Activated effector memory CD4-positive, alpha-beta T cell treated with anti-CD3 and anti-CD28 coated beads, Interleukin-2, amount 50 U/mL, for 16 hours (primary cell): ENCODE results near the gene IRX4.

Experiments used
- DNase-seq: peaks from one replicate; pipeline ENCODE4 v3.0.0-alpha.2; 2020

IRX4 gene

DNA sequence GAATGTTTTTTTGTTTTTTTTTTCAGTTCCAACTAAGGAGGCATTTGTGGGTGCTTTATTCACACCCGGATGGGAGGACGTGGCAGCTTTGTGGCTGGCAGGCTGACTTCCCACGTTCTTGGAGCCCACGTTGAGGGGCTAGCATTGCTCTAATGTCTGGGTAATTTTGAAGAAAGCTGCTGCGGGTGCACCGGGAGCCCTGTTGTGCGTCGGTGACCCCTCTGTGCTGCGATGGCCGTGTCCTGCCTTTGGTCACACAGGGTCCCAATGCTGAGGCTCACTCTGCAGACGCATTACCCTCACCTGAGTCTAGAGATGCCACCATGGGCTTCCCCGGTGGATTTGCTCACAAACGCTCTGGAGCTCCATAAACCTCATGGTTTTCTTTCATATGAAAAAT is 47.3 kb downstream of the IRX4 start:
- DNase-seq = no peak

DNA sequence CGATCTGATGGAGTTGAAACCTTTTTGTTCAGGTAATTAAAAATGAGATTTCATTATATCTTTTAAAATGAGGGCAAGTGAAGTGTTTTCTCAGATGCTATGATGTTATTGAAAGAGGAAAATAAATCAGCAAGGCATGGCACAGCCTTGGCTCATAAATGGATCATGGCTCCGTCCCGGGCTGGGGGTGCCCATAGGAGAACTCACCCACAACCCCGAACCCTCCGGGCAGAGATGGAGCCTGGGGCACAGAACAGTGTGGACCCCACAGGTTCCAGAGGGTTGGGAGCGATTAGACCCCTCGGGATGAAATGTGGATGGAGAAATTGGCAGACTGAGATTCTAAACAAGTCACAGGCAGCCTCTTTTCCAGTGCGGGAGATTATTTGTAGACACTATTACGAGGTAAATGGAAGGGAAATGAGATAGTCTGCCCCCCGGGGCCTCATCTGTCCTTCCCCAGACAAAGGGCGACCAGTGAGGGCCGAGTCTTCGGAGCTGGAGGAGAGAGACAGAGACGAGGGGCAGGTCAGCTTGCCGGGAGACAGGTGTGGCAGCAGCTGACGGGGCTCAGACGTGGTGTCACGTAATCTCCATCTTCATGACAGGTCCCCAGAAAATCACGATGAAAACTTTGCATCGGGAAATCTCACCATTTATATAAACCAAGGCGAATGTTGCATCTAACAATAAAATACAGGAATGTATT is 47.9 kb downstream of the IRX4 start:
- no peak for DNase-seq

DNA sequence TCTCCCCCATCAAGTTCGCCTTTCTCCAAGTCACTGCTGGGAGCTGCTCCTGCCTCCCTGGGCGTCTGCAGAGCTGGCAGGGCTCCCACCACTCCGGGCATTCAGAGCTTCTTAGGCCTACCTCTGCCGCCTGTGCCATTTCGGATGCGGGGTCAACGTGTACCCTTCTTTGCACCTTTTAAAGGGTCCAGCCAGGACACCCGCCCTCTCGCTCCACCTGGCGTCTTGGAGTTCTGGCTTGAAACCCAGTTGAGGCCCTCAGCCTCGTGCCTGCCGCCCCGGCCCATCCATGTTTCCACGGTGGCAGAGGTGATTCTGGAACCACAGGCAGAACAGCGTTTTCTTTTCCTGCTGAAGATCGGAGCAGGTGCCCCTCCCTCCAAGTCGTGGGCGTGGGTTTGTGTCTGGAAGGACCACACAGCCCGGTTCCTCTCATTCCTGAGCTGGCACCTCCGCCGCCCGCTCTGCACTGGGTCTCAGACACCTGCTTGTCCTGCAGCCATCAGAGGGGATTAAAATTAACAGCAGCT is 48.6 kb downstream of the IRX4 start:
- DNase-seq = no peak

DNA sequence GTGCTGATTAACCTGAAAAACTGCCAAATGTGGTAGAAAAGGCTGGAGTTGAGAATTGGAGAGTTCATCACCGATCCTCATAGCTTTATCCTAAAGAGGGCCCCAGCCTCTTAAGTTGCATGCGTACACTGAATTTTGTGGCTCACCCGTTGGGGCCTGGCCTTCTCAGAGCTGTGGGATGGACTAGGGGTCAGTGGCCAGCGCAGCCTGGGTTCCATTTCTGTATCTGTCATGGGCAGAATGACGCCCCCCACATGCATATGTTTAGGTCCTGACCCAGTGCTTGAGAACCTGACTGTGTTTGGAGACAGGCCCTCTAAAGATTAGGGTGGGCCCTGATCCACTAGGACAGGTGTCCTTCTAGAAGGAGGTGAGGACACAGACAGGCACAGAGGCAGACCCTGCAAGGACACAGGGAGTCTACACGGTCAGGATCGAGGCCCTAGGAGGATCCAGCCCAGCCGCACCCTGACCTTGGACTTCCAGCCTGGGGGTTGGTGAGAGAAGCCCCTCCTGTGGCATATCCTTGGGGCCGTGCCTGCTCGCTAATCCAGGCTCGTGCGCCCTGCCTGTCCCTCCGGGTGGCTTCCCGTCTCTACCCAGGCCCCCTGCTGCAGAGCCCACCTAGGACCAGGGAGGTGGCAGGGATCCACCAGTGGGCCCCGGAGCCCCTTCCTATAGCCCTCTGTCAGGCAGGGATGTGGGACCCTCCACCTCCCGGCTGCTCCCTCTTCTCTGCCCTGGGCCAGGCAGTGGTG is 49.3 kb downstream of the IRX4 start:
- DNase-seq = peak; percentile 56

DNA sequence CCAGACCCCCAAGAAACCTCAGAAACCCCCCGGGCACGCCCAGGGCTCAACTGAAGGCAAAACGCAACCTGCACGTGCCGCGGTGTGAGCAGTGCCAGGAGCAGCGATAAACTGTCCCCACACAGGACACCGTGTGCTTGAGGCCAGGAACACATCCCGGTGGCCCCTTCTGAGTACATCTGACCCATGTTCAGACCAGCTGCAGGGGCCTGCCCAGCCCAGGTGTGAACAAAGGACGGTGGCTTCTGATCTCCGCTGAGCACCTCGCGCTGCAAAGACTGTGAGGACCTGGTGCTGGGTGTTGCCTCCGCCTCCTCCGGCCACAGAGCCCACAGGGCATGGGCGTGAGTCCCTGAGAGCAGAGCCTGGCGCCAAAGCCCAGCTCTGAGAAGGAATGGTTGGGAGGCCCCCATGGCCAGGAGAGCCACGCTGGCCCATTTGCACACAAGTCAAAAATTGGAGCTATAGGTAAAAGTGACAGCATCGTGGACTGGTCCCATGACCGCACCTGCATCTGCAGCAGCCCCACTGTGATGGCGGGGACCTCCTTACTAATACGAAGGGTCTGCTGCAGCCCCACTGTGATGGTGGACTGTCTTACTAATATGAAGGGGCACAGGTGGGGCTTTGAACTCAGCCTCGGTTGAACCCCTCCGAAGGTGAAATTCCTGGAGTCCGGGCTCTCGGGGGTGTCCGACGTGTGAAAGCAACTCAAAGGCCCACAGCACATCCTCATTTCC is 50.0 kb downstream of the IRX4 start:
- peak; percentile 41 for DNase-seq

DNA sequence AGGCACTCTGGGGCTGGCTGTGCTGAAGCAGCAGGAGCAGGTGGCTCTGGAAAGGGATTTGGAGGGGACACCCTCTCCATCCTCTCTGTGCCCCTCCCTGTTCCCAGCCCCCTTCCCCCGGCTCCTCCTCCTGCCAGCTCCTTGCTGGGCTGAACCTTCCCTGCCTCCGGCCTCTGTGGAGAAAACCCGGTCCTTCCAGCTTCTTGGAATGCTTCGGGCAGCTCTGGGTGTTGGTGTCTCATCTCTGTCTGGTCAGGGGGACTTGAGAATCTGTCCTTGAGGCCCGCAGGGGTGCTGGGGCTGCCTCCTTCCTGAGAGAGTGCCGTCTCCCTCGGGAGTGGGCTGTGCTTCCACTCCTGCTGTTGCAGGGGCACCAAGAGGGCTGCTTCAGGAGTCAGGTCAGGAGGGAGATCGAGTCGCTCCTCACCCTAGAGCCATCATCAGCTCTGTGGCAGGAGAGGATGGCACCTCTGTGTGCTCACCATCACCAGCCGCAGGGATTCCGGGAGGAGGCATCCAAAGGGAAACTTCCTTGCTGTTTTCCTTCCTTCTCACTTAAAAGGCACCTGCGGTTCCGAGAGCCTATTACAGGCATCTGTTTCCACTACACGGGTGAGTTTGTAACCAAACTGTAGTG is 50.9 kb downstream of the IRX4 start:
- DNase-seq = peak; percentile 52

DNA sequence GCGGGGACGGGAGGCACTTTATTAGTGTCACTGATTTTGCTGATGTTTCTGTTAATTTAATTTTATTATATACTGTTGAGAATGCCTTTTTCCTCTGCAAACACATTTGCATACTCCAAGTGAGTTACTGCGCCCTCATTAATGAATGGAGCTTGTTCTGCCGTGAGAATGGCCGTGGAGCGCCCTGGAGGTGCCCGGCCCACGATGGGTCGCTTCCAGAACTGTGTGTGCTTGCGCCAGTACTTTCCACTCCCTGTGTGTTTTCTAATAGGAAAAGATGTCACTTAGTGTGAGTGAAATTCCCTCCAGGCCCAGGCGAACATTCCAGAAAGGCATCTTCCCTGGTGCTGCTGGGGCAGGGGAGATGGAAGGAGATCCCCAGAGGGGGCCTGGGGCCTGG is 51.5 kb downstream of the IRX4 start:
- DNase-seq = peak; percentile 4

DNA sequence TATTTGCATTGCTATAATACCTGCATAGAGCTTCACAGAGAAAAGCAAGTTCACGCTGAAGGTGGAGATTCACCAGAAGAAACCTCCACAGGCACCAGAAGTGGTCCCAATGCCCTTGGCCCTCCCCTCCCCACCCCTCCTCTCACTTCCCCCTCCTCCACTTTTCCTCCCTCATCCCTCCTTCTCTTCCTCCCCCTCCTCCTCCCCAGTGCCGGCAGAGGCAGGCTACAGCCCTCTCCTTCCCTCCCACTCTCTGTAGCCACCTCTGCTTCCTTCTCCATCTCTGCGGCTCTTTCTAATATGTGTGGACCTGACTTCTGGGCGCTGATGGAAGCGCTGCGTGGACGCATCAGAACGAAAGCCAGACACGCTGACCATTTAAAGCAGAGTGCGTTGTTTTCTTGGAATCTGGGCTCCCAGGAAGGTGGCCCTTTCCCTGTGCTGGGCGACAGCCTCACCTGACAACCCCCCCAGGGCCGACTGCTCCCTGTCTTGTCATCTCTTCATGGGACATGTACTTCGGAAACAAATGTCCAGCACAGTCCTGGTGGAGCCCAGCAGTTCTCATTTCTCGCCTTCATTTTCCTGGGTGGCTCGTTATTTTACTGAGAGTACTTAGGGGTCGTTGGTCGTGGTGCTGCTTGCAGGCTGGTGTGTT is 52.0 kb downstream of the IRX4 start:
- peak; percentile 34 for DNase-seq

DNA sequence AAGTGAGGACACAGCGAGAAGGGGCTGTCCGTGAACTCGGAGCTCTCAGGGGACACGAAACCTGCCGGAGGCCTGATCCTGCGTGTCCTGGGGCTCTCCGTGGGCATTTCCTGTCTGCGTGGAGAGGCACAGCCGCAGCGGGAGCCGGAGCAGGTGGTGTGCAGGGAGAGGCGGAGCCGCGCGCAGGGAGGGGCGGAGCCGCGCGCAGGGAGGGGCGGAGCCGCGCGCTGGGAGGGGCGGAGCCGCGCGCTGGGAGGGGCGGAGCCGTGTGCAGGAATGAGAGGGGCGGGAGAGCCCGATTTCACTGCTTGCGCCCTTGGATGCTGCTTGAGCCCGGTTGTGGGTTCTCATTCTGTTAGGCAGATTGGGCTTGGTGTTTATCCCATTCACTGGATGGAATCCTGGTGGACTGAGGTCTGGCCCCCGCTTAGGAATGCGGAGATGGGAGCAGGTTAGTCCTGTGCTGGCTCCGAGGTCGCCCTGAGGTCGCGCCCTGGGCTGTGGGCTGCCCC is 54.8 kb downstream of the IRX4 start:
- peak; percentile 60 for DNase-seq
